A673 (cell line): Measurements from ENCODE around the gene ALDOB. TPM values are rescaled to one million over a fixed set of nuclear protein-coding genes. Genes with fewer than 3 reads are reported as not detected.

Experiments used
- BruUV-seq: library from RNA; stranded (reverse); fragments of 400-500 nt; replicated peaks from 2 replicates; lab custom pipeline; 2021; lab: Mats Ljungman, UMichigan
- CTCF ChIA-PET: fragments of 300-600 bp; sonication (Branson Sonifier 250); formaldehyde crosslinking; loops from one replicate; lab custom pipeline; 2022; ENCODE audit warnings: antibody characterized with exemption; lab: Charles Lee
- POLR2A ChIA-PET: fragments of 300-600 bp; sonication (Branson Sonifier 250); formaldehyde crosslinking; loops from one replicate; lab custom pipeline; 2022; ENCODE audit warnings: antibody characterized with exemption; ENCODE audit not compliant: low non-redundant PET; lab: Charles Lee
- DNase-seq: peaks from one replicate; pipeline ENCODE4 v3.0.0-alpha.2; 2015; ENCODE audit warnings: low spot score
- H3K27ac ChIP-seq: fragments of 200-600 bp; sonication (generic); 2 replicates; pipeline ENCODE4 v1.5.1; 2016; ENCODE audit warnings: mixed run types, low read depth, mild to moderate bottlenecking, mixed read lengths, antibody characterized with exemption, low read length; ENCODE audit not compliant: poor library complexity, severe bottlenecking
- H3K27me3 ChIP-seq: fragments of 200-600 bp; sonication (generic); replicated peaks from 2 replicates; pipeline ENCODE4 v1.6.1; 2017; ENCODE audit warnings: mixed run types, low read depth, mild to moderate bottlenecking, mixed read lengths, antibody characterized with exemption, low read length; ENCODE audit not compliant: insufficient read depth, poor library complexity
- H3K36me3 ChIP-seq: fragments of 200-600 bp; sonication (generic); 2 replicates; pipeline ENCODE4 v1.6.1; 2016; ENCODE audit warnings: mixed run types, mild to moderate bottlenecking, mixed read lengths, antibody characterized with exemption, low read length; ENCODE audit not compliant: insufficient read depth, poor library complexity, severe bottlenecking
- H3K4me1 ChIP-seq: fragments of 200-600 bp; sonication (generic); 2 replicates; pipeline ENCODE4 v1.6.1; 2017; ENCODE audit warnings: mixed run types, mild to moderate bottlenecking, mixed read lengths, antibody characterized with exemption, low read length; ENCODE audit not compliant: insufficient read depth, poor library complexity, severe bottlenecking
- H3K4me3 ChIP-seq: fragments of 200-600 bp; sonication (generic); 2 replicates; pipeline ENCODE4 v1.5.1; 2016; ENCODE audit warnings: low read depth, mixed run types, mild to moderate bottlenecking, mixed read lengths, low read length; ENCODE audit not compliant: poor library complexity, severe bottlenecking
- H3K9me3 ChIP-seq: fragments of 200-600 bp; sonication (generic); 2 replicates; pipeline ENCODE4 v1.6.1; 2016; ENCODE audit warnings: mixed run types, low read depth, mild to moderate bottlenecking, mixed read lengths, antibody characterized with exemption, low read length; ENCODE audit not compliant: poor library complexity, severe bottlenecking
- EZH2 ChIP-seq: fragments of 200-600 bp; sonication (generic); IDR thresholded peaks from 2 replicates; pipeline ENCODE4 v1.6.1; 2017; ENCODE audit warnings: borderline replicate concordance, low read depth, mild to moderate bottlenecking, mixed read lengths, antibody characterized with exemption, low read length; ENCODE audit not compliant: poor library complexity, severe bottlenecking
- intact Hi-C: fragments of 100-400 bp; cut with micrococcal nuclease; formaldehyde crosslinking; loops from one replicate; pipeline ENCODE4 v1.10.0; 2022; ENCODE audit not compliant: unreplicated experiment
- total RNA-seq: library from RNA; stranded (reverse); gene quantifications from 2 replicates; pipeline ENCODE4 v1.2.3, GENCODE V29; 2021
- TF ChIP-seq, protein P1 (sequence below): fragments of 300-800, 200-600 bp; sonication (generic); conservative IDR thresholded peaks from 2 replicates; pipeline ENCODE4 v1.5.1; 2017; ENCODE audit warnings: low read depth, mild to moderate bottlenecking, antibody characterized with exemption, low read length, moderate library complexity, mixed read lengths

Gene ALDOB
- total RNA-seq, 1 experiment from 2014 or later, result not detected

GRCh38 chr9:101470021-101470420, 34.4 kb upstream of the ALDOB start:
- no peak for TF ChIP-seq EZH2
- TF ChIP-seq, protein P1, sequence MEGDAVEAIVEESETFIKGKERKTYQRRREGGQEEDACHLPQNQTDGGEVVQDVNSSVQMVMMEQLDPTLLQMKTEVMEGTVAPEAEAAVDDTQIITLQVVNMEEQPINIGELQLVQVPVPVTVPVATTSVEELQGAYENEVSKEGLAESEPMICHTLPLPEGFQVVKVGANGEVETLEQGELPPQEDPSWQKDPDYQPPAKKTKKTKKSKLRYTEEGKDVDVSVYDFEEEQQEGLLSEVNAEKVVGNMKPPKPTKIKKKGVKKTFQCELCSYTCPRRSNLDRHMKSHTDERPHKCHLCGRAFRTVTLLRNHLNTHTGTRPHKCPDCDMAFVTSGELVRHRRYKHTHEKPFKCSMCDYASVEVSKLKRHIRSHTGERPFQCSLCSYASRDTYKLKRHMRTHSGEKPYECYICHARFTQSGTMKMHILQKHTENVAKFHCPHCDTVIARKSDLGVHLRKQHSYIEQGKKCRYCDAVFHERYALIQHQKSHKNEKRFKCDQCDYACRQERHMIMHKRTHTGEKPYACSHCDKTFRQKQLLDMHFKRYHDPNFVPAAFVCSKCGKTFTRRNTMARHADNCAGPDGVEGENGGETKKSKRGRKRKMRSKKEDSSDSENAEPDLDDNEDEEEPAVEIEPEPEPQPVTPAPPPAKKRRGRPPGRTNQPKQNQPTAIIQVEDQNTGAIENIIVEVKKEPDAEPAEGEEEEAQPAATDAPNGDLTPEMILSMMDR, result no peak
- DNase-seq, result no peak
- intact Hi-C loops, result no loop called here
- CTCF ChIA-PET, result no interaction called here
- no peak overlapping the region for H3K4me3 ChIP-seq
- H3K9me3 ChIP-seq, result no peaks in the 10 kb centered on the region
- H3K4me1 ChIP-seq, result no peaks in the 10 kb centered on the region
- H3K27ac ChIP-seq, result no peak overlapping the region
- no TSS peak for BruUV-seq
- H3K36me3 ChIP-seq, result no peaks in the 10 kb centered on the region
- peaks cover 58% of the 10 kb centered on the region for H3K27me3 ChIP-seq
- POLR2A ChIA-PET, result no interaction called here

- ChIA-PET POLR2A (no interaction called here), CTCF (no interaction called here)
- DNase-seq, result no peak
- no peaks in the 10 kb centered on the region for H3K9me3 ChIP-seq
- no peak overlapping the region for H3K4me3 ChIP-seq
- H3K36me3 ChIP-seq, result no peaks in the 10 kb centered on the region
- TF ChIP-seq EZH2, result no peak
- TF ChIP-seq, protein P1, result no peak
- no TSS peak for BruUV-seq
- H3K27me3 ChIP-seq, result peaks cover 53% of the 10 kb centered on the region
- intact Hi-C loops, result no loop called here
- H3K4me1 ChIP-seq, result no peaks in the 10 kb centered on the region
- no peak overlapping the region for H3K27ac ChIP-seq
Observed at GRCh38 chr9:101469026-101469425, 33.5 kb upstream of the ALDOB start.

DNA sequence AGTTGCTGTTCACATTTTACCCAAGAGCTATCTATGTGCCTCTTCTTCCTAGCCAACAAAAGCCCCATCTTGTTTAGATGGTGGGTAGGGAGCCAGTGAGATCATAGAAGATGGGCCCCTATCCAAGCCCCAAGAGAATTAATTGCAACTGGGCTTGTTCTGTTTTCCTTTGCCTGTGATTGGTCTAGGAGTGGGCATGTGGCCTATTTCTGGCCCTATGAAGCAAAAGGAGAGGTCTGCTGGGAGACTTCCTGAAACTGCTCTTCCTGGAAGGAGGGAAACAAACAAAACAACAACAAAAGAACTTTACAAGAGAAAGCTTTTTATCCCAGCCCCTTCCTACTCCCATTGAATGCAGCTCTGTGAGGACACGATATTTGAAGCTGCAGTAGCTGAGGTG, 32.5 kb upstream of the ALDOB start:
- Histone ChIP-seq H3K4me1 (no peaks in the 10 kb centered on the region), H3K36me3 (no peaks in the 10 kb centered on the region), H3K9me3 (no peaks in the 10 kb centered on the region), H3K4me3 (no peak overlapping the region), H3K27ac (no peak overlapping the region), H3K27me3 (peaks cover 45% of the 10 kb centered on the region)
- DNase-seq, result no peak
- TF ChIP-seq, protein P1, result no peak
- no peak for TF ChIP-seq EZH2
- intact Hi-C loops, result no loop called here
- ChIA-PET CTCF (no interaction called here), POLR2A (no interaction called here)
- BruUV-seq, result no TSS peak
